GM20431 (cell line): ENCODE data around the gene VSTM2L.

Source experiments
- in situ Hi-C: fragments of 300-500 bp; cut with MseI, MboI; formaldehyde crosslinking; loops from one replicate; pipeline ENCODE4 v1.15.0; 2020; ENCODE audit warnings: low sequenced_read_pairs; ENCODE audit not compliant: unreplicated experiment

Gene VSTM2L

GRCh38 chr20:37898233-37899104 is 4.5 kb upstream of the VSTM2L start:
- in situ Hi-C loops: no loop called here

GRCh38 chr20:37899105-37900045 is 3.6 kb upstream of the VSTM2L start:
- in situ Hi-C loops: no loop called here

- in situ Hi-C loops: no loop called here
Measured at GRCh38 chr20:37901240-37901639, 1.7 kb upstream of the VSTM2L start.

- in situ Hi-C loops: no loop called here
Measured at GRCh38 chr20:37901654-37902503, 1.0 kb upstream of the VSTM2L start.

GRCh38 chr20:37903317-37904007 is 535 bp downstream of the VSTM2L start:
- in situ Hi-C loops: no loop called here

- in situ Hi-C loops: no loop called here
Measured at GRCh38 chr20:37904008-37904642, 1.2 kb downstream of the VSTM2L start.

GRCh38 chr20:37904845-37905373 is 2.0 kb downstream of the VSTM2L start:
- in situ Hi-C loops: no loop called here

- in situ Hi-C loops: no loop called here
Measured at GRCh38 chr20:37905671-37906613, 3.0 kb downstream of the VSTM2L start.

GRCh38 chr20:37907330-37907676 is 4.4 kb downstream of the VSTM2L start:
- in situ Hi-C loops: no loop called here

GRCh38 chr20:37907677-37908401 is 4.9 kb downstream of the VSTM2L start:
- in situ Hi-C loops: no loop called here

- in situ Hi-C loops: no loop called here
Measured at GRCh38 chr20:37911261-37911660, 8.3 kb downstream of the VSTM2L start.

- in situ Hi-C loops: no loop called here
Measured at GRCh38 chr20:37911838-37912281, 8.9 kb downstream of the VSTM2L start.

GRCh38 chr20:37912874-37913273 is 9.9 kb downstream of the VSTM2L start:
- in situ Hi-C loops: no loop called here

GRCh38 chr20:37913567-37914366 is 10.8 kb downstream of the VSTM2L start:
- in situ Hi-C loops: no loop called here

GRCh38 chr20:37914367-37914671 is 11.4 kb downstream of the VSTM2L start:
- in situ Hi-C loops: no loop called here

GRCh38 chr20:37914672-37915433 is 11.9 kb downstream of the VSTM2L start:
- in situ Hi-C loops: no loop called here
